Kidney capillary endothelial cell (primary cell): ENCODE results near the gene C6orf15.

Experiments
- DNase-seq: peaks from one replicate; pipeline ENCODE4 v3.0.0-alpha.2; 2018; ENCODE audit warnings: low spot score

The C6orf15 gene

DNA sequence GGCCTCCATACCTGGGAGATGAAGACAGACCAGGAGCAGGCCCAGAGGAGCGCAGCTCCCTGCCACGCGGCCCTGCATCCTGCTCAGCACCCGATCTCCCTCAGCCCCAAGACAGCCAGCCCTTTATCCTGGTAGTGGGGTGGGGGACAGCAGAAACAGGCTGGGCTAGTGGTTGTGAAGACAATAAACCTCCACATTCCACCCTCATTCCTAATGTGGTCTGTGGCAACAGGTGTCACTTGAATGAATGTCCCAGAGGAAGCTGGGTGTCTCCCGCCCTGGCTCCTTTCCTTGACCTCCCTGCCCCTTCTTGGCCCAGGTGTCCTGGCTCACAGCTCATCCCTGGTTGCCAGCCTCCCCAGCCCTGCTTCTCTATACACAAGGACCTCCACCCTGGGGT is at the start of gene C6orf15:
TSS of gene C6orf15 (minus strand) at position 98 of the 400 bp plus-strand sequence. CDS start at position 78, 20 bp downstream.
- no peak for DNase-seq

GRCh38 chr6:31161216-31162126 is 49.1 kb upstream of the C6orf15 start:
- DNase-seq: no peak

- DNase-seq: peak; percentile 31
These were observed 46.8 kb upstream of the C6orf15 start for GRCh38 chr6:31158863-31159855.

DNA sequence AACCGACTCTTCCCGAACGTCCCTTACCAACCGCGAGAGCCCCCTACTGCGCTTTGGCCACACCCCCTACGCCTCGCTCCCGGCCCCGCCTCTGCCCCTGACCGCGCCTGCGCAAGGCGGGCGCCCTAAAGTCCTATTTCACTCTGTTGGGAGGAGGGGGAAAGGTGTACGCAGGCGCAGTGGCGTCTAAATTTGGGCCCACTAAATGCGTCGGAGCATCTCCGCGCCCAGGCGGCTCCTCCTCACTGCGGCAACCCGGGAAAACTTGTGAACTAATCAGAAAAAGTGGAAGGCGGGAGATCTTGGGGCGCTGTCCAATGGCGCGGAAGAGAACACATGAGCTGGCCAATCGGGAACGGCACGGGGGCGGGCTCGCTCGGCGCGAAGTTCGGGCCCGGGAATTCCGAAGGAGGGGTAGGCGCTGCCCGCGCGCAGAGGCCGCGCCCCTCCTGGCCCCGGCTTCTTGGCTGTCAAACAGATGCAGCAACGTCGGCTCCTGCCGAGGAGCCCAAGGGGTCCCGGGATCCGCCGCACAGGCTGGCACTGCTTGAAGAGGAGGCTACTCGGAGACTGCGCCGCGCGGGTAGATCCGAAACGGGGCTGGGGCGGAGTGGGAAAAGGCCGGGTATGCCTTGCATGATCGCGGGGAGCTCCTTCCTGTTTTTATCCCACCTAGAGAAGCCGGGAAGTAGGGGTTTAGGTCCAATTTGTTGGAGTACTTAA is 45.9 kb upstream of the C6orf15 start, which contains the start of gene TCF19:
TSS of gene TCF19 (plus strand) at position 450 of the 723 bp plus-strand sequence. CDS start 881 bp downstream, outside the sequence.
- peak; percentile 99 for DNase-seq

DNA sequence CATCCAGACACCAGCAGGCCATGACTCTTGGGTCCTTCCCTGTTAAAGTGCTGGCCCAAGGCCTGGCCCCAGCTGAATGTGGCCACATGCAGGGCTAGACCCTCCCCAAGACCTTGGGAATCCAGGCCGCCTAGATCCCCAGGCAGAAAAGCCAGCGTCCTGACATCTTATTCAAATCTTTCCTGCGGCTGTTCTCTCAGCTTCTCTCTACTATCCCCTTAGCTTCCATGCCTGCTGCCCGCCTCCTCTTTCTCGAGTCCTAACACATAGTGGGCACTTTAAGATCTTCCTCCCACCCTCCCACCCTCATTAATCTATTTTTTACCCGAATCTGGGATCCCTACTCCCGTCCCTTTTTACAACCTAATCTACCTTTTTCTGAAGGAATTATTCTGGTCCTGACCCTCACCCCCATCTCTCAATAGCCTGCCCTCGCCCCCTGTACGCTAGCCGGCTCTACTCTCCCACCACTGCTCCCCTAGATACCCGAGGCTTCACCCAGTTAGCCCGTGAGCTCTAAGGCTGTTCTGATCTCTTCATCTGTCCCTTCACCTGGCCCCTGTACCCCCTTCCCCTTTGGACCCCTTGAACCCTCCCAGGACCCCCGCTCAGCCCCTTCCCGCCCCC is 45.3 kb upstream of the C6orf15 start, which contains the start of gene CCHCR1:
TSS of gene CCHCR1 (minus strand) at position 290 of the 627 bp plus-strand sequence. CDS start at position 88, 202 bp downstream.
- DNase-seq: no peak

DNA sequence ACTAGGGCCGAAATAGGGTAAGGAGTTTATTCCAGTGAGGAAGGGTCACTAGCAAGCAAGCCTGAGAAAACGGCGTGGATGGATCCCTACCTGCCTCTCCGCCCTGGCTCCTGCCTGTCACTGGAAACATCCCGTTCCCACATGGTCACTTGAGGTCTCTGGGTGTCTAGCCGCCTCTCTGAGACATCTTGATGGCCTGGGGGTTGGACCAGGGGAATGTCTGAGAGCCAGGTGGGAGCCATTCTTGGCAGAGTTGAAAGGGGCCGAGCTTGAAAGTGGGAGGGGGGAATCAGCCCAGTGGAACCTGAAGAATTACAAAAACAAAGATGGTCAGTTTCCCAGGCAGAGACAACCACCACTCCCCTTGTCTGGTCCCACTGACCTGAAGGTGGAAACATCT is 44.3 kb upstream of the C6orf15 start:
- no peak for DNase-seq

- DNase-seq: no peak
These were observed 42.1 kb upstream of the C6orf15 start for GRCh38 chr6:31154436-31154835.

DNA sequence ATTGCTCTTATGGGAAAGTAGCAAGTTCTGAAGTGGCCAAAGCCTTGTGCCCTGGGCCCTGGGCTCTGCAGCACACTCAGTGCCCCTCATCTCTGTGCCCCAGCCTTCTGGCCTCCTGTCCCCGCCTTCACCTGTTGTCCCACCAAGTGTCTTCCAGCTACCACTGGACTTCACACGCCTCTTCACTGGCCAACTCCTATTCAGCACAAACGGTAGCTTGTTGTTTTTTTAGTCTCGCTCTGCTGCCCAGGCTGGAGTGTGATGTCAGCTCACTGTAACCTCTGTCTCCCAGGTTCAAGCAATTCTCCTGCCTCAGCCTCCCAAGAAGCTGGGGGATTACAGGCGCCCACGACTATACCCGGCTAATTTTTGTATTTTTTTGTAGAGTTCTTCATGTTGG is 40.4 kb upstream of the C6orf15 start:
- DNase-seq: no peak

DNA sequence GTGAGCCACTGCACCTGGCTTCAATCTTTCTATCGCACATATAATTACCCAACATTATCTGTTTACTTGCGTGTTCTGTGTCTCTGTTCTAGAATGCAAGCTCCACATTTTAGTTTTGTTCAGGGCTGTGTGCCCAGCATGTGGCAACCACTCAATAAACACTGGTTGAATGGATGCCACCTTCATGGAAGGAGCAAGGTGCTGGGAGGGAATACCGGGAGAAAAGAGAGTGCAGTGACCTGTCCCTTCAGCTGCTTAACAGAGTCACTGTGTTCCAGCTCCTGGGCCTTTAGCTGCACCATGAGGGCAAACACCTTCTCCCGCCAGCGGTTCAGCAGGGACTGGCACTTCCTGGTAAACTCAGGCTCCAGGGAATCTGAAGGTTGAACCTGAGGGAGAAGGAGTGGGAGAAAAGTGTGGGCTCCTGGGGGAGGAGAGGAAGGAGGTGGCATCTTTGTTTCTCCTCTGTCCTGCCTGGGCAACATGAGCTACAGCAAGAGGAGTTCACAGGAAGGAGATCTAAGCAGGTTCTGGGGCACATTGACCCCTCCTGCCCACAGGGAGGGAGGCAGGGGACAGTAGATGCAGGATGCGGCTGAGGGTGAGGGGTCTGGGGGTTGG is 37.6 kb upstream of the C6orf15 start:
- no peak for DNase-seq

DNA sequence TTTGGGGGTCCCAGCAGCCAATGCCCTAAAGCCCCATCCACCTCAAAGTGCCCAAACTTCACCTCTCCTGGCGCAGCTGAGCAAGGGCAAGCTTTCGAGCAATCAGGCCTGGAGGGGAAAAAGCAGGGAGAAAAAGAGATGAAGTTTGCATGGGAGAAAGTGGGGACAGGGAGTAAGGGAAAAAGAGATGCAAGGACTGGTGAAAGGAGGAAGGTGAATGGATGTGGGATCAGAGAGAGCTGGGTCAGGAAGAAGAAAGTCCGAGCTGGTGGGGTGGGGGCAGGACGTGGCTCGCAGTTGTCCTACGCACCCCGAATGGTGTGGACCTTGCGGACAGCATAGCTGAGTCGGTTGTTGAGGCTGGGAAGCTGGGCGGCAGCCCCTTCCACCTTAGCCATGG is 33.0 kb upstream of the C6orf15 start:
- no peak for DNase-seq

DNA sequence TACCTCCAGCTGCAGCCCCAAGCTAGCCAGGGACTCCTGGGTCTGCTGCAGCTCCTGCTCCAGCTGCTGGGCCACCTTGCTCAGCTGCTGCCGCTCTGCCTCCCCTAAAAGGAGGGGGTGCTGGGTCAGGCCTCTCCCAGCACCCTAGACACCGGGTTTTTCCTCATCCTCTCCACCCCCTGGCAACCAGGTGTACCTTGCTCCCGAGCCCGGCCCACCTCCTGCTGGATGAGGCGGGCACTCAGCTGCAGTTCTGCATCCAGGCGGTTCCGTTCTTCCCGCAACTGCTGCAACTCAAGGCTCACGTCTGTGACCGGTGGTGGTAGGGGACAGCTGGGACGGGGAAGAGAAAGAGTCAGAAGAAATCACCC is 32.6 kb upstream of the C6orf15 start:
- DNase-seq: no peak

GRCh38 chr6:31144296-31144969 is 32.1 kb upstream of the C6orf15 start:
- no peak for DNase-seq

- DNase-seq: peak; percentile 89
These were observed 30.8 kb upstream of the C6orf15 start for GRCh38 chr6:31143148-31143547.

GRCh38 chr6:31142361-31142761 is 30.0 kb upstream of the C6orf15 start:
- DNase-seq: no peak

- no peak for DNase-seq
These were observed 28.3 kb upstream of the C6orf15 start for GRCh38 chr6:31140643-31141042.

DNA sequence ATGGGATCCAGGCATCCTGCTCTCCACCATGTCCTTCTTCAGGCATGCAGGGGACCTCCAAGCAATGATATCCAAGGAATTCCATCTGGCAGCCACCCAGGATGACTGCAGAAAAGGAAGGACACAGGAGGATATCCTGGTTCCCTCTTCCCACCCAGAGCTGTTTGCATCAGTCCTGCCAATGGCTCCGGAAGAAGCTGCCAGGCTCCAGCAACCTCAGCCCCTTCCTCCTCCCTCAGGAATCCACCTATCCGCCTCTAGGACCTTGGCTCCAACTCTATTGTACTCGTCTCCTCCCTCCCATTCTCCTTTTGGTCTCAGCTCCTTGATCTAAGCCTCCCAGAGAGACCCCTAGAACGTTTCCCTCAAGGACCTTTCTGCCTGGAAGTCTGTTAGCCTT is 27.2 kb upstream of the C6orf15 start:
- DNase-seq: peak; percentile 58

DNA sequence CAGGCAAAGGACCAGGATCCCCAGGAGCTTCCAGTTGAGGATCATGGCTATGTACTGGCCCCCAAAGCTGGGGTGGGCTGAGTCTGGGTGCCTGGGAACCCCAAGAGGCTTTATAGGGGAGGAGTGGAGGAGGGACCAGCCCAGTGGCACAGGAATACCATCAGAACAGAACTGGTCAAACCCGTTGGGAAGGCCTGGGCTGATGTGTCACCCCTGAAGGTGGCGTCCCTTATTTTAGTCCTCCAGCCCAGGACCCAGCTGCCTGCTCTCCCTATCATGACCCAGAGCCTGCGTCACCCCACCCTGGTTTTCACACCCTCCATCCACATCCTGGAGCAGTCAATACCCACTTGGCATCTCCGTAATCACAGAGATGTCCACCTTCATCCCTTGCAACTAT is 26.6 kb upstream of the C6orf15 start, which contains the start of gene PSORS1C2:
TSS of gene PSORS1C2 (minus strand) at position 85 of the 400 bp plus-strand sequence. CDS start at position 45, 40 bp downstream.
- DNase-seq: no peak

GRCh38 chr6:31135710-31136109 is 23.3 kb upstream of the C6orf15 start:
- DNase-seq: no peak

GRCh38 chr6:31132806-31133205 is 20.4 kb upstream of the C6orf15 start:
- no peak for DNase-seq

GRCh38 chr6:31131595-31131994 is 19.2 kb upstream of the C6orf15 start:
- no peak for DNase-seq
